GM18507 (cell line): Measurements from ENCODE around the gene PNLIPRP2.

ENCODE experiments used
- DNase-seq: peaks from one replicate; pipeline ENCODE4 v3.0.0; 2011; ENCODE audit warnings: low read depth; ENCODE audit not compliant: insufficient read length; ENCODE audit errors: extremely low spot score
- FAIRE-seq: peaks from 2 replicates; lab custom pipeline; 2011; peaks lifted over from hg19 to GRCh38; lab: Jason Lieb, UNC

Gene PNLIPRP2

GRCh38 chr10:116646502-116646901 lies 25.7 kb downstream of the PNLIPRP2 start:
- FAIRE-seq (no peak), DNase-seq (no peak)

- DNase-seq (no peak), FAIRE-seq (no peak)
Observed at GRCh38 chr10:116648903-116649302, 28.1 kb downstream of the PNLIPRP2 start.

- no peak for DNase-seq
- peak; percentile 29 for FAIRE-seq
Observed at GRCh38 chr10:116653885-116654284, 33.1 kb downstream of the PNLIPRP2 start.

- no peak for DNase-seq
- no peak for FAIRE-seq
Observed at GRCh38 chr10:116654816-116655215, 34.1 kb downstream of the PNLIPRP2 start.

GRCh38 chr10:116655568-116655967 lies 34.8 kb downstream of the PNLIPRP2 start:
- DNase-seq (no peak), FAIRE-seq (no peak)

GRCh38 chr10:116656044-116656443 lies 35.3 kb downstream of the PNLIPRP2 start:
- DNase-seq (no peak), FAIRE-seq (no peak)

- FAIRE-seq, result no peak
- DNase-seq, result no peak
Observed at GRCh38 chr10:116657863-116658551, 37.3 kb downstream of the PNLIPRP2 start.

- DNase-seq (no peak), FAIRE-seq (no peak)
Observed at GRCh38 chr10:116659049-116659670, 38.4 kb downstream of the PNLIPRP2 start.

- DNase-seq, result no peak
- FAIRE-seq, result no peak
Observed at GRCh38 chr10:116660860-116661259, 40.1 kb downstream of the PNLIPRP2 start.

- DNase-seq (no peak), FAIRE-seq (no peak)
Observed at GRCh38 chr10:116663342-116663741, 42.6 kb downstream of the PNLIPRP2 start.

GRCh38 chr10:116664631-116665030 lies 43.9 kb downstream of the PNLIPRP2 start:
- no peak for DNase-seq
- FAIRE-seq, result no peak

- DNase-seq (no peak), FAIRE-seq (no peak)
Observed at GRCh38 chr10:116665541-116666125, 44.9 kb downstream of the PNLIPRP2 start.

GRCh38 chr10:116667484-116667883 lies 46.7 kb downstream of the PNLIPRP2 start:
- no peak for FAIRE-seq
- no peak for DNase-seq

GRCh38 chr10:116668018-116668417 lies 47.3 kb downstream of the PNLIPRP2 start:
- DNase-seq, result no peak

GRCh38 chr10:116668446-116668845 lies 47.7 kb downstream of the PNLIPRP2 start:
- FAIRE-seq, result no peak
- DNase-seq, result no peak

More at GRCh38 chr10:116668018-116668417, 47.3 kb downstream of the PNLIPRP2 start:
- FAIRE-seq, result no peak

GRCh38 chr10:116669080-116669479 lies 48.3 kb downstream of the PNLIPRP2 start:
- FAIRE-seq, result no peak
- no peak for DNase-seq

GRCh38 chr10:116669832-116670644 lies 49.3 kb downstream of the PNLIPRP2 start:
- FAIRE-seq, result no peak
- no peak for DNase-seq

GRCh38 chr10:116670706-116671105 lies 50.0 kb downstream of the PNLIPRP2 start:
- DNase-seq (no peak), FAIRE-seq (no peak)

GRCh38 chr10:116671274-116671926 lies 50.6 kb downstream of the PNLIPRP2 start:
- FAIRE-seq (no peak), DNase-seq (no peak)

GRCh38 chr10:116672891-116673290 lies 52.1 kb downstream of the PNLIPRP2 start:
- DNase-seq, result no peak
- no peak for FAIRE-seq
